HAP-1 (cell line): ENCODE measurements around the gene PPARGC1A.

Experiments
- DNase-seq, 2 experiments: peaks; one replicate each; pipeline ENCODE4 v3.0.0-alpha.2; 2016 to 2020; ENCODE audit warnings: low spot score in 2 of 2
- H3K27me3 ChIP-seq: fragments of 250-450 bp; sonication (Bioruptor Pico); 2 replicates; pipeline ENCODE4 v1.5.1; 2020; ENCODE audit warnings: low read depth, mild to moderate bottlenecking, moderate library complexity
- H3K36me3 ChIP-seq: fragments of 250-450 bp; sonication (Bioruptor Pico); replicated peaks from 2 replicates; pipeline ENCODE4 v1.5.1; 2020; ENCODE audit warnings: mild to moderate bottlenecking
- H3K4me1 ChIP-seq: fragments of 250-450 bp; sonication (Bioruptor Pico); 2 replicates; pipeline ENCODE4 v1.5.1; 2020; ENCODE audit warnings: mild to moderate bottlenecking
- H3K4me3 ChIP-seq: fragments of 250-450 bp; sonication (Bioruptor Pico); 2 replicates; pipeline ENCODE4 v1.5.1; 2020; ENCODE audit warnings: mild to moderate bottlenecking, moderate library complexity
- H3K9me3 ChIP-seq: fragments of 250-450 bp; sonication (Bioruptor Pico); 2 replicates; pipeline ENCODE4 v1.5.1; 2020; ENCODE audit warnings: mild to moderate bottlenecking, moderate library complexity
- in situ Hi-C: fragments of 300-500 bp; cut with MboI; formaldehyde crosslinking; loops from 3 replicates; pipeline ENCODE4 v1.14.3; 2020; ENCODE audit warnings: low sequenced_read_pairs, inconsistent platforms, mixed read lengths

PPARGC1A gene

DNA sequence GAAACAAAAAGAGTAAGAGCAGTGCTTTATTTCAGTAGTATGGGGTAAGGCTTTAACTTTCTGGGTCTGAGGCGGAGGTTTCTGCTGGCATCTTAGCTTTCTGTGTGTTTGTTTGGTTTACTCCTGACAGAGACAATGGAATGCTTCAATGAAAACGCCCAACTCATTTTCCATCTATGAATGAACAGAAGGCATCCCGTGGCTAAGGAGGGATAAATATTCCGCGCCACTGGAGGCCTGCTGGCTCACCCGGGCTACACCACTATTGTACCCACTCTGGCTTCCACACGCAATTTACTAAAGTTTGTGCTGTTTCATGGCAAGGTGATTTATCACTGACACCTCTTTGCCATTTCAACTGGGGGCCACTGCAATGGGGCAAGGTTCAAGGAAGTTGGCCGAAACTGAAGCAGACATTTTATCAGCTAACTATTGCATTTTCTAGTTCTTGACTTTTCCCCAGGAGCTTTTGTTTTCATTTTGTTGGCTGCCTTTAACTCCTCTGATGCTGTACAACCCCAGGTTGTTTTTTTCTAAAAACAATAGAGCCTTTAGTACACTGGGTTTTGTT lies 32.8 kb upstream of the PPARGC1A start:
- Histone ChIP-seq H3K4me1 (no peaks in the 10 kb centered on the region), H3K27me3 (no peaks in the 10 kb centered on the region), H3K9me3 (no peaks in the 10 kb centered on the region), H3K4me3 (no peak overlapping the region), H3K36me3 (no peaks in the 10 kb centered on the region)
- no peak for DNase-seq
- in situ Hi-C loops, result no loop called here

DNA sequence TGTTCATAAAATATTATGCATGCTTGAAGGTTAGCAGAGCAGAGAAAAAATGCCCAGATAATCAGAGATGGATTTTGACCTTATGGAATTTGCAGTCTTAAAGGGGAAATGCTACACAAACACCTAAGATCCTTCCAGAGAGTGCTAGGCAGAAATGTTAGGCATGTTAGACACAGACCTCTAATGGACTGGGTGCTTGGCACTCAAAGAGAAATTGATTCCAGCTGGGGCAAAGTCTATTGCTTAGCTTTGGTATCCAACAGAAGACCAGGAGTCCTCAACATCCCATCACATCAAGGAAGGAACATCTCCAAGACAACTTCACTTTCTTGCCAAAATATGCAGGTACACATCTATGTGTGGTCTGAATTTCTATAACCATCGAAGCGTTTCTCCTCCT lies 32.2 kb upstream of the PPARGC1A start:
- DNase-seq, result no peak
- Histone ChIP-seq H3K9me3 (no peaks in the 10 kb centered on the region), H3K4me1 (no peaks in the 10 kb centered on the region), H3K27me3 (no peaks in the 10 kb centered on the region), H3K36me3 (no peaks in the 10 kb centered on the region), H3K4me3 (no peak overlapping the region)
- in situ Hi-C loops, result no loop called here

DNA sequence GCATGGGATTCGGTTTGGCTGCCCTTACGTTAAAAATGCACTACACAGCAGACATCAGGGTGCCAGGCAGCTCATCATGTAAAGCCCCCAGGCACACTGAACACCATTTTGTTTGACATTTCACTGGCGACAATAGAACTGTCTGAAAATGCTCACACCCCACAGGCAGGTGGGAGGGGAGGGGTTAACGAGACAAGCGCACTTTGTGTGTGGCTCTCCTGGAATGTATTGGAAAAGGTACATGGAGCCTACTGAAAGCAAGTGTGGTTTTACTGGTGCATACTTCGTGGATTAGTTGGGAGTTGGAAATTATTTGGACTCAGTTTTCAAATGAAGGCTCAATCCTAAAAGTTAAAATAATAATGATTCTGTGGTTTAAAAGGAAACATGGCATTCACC lies 31.6 kb upstream of the PPARGC1A start:
- no peaks in the 10 kb centered on the region for H3K36me3 ChIP-seq
- no peaks in the 10 kb centered on the region for H3K27me3 ChIP-seq
- no peaks in the 10 kb centered on the region for H3K9me3 ChIP-seq
- in situ Hi-C loops, result no loop called here
- no peak overlapping the region for H3K4me3 ChIP-seq
- no peaks in the 10 kb centered on the region for H3K4me1 ChIP-seq
- no peak for DNase-seq

DNA sequence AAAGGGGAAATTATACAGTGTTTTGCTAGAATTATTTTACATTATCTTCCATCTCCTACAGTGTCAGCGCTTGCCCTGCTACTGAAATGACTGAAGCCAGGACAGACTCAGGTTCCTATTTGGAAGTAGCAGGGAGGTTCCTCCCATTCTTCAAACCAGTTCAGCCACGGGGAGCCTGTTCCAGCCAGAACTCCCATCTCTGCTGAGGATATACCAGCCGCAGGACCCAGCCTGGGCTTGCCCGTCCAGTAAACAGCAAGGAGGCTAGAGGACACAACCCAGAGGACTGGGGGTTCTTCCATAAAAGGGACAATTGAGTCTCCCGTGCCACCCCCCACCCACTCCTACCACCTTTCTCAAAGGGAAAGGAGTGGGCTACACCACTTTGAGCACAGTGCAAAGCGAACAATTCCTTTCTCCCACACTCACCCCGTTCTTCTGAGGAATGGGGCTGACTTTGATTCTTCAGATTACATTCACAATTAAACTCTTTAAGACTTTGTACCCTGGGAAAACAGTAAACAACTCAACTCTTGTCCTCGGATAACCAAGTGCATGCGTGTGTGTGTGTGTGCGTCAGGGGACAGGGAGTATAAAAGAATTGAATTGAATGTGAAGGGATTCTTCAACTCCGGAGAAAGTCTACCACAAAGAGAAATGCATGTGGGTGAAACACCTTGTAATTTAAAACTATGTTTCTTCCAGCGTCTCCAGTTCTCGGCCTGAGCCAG lies 31.0 kb upstream of the PPARGC1A start:
- Histone ChIP-seq H3K36me3 (no peaks in the 10 kb centered on the region), H3K27me3 (no peaks in the 10 kb centered on the region), H3K4me3 (no peak overlapping the region), H3K4me1 (no peaks in the 10 kb centered on the region), H3K9me3 (no peaks in the 10 kb centered on the region)
- DNase-seq, result no peak
- in situ Hi-C loops, result no loop called here

DNA sequence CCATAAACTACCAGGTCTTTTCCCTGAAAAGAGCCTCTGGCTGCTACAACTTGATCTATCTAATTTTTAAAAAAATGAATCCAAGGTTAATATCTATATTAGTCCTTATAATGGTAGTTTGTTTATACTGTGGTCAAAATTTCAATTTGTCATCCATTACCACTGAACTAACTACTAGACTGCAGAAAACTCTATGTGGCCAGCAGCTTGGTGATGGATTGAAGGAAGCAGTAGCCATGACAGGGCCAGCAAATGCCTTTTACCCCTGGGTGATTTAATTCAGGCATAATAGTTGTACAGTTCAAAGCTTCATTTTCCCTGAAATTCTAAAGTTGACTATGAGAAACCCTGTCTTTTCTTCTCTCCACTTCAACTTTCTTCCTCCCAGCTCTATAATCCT lies 30.4 kb upstream of the PPARGC1A start:
- Histone ChIP-seq H3K36me3 (no peaks in the 10 kb centered on the region), H3K4me3 (no peak overlapping the region), H3K4me1 (no peaks in the 10 kb centered on the region), H3K9me3 (no peaks in the 10 kb centered on the region), H3K27me3 (no peaks in the 10 kb centered on the region)
- no peak for DNase-seq
- in situ Hi-C loops, result no loop called here

DNA sequence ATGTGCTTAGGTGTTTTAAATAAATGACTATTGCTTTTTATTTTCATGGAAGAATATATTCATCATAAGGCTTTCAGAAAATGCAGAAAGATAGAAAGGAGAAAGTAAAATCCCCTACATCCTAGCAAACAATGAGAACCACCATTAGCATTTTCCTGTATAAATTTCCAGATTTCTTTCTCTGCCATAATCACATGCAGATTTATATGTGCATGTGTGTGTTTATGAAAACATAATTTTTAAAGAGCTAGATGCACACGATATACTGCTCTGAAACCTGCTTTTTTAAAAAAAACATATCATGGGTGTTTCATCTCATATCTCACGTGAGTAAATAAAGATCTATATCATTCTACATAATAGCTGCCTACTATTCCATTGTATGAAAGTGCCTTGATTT lies 26.4 kb upstream of the PPARGC1A start:
- Histone ChIP-seq H3K9me3 (no peaks in the 10 kb centered on the region), H3K4me3 (no peak overlapping the region), H3K36me3 (no peaks in the 10 kb centered on the region), H3K4me1 (no peaks in the 10 kb centered on the region), H3K27me3 (no peaks in the 10 kb centered on the region)
- no peak for DNase-seq
- in situ Hi-C loops, result no loop called here

DNA sequence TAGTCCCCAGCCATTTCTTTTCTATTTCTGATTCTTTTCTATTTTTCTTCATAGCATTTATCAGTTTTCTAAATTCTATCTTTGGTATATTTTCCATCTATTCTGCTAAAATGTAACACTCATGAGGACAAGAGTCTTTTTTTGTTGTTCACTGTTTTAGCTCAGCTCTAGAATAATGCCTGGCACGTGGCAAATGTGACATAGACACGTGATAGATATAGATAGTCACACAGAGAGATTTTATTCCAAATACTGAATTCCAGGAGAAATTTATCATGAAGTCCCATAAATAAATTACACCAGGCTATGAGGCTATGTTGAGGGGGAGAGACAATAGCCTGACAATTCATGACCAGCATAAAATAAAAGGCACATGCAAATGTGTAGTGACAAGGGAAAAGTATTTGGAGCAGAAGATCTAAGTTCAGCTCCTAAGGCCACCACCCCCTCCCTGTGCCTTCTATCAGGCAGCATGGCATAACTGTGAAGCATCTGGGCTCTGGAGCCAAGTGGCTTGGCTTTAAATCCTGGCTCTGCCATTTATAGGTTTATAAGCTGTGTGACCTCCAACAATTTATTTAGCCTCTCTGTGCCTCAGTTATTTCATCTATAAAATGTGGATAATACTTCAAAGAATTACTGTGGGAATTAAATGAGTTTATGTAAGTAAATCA lies 25.7 kb upstream of the PPARGC1A start:
- Histone ChIP-seq H3K4me3 (no peak overlapping the region), H3K36me3 (no peaks in the 10 kb centered on the region), H3K9me3 (no peaks in the 10 kb centered on the region), H3K27me3 (no peaks in the 10 kb centered on the region), H3K4me1 (no peaks in the 10 kb centered on the region)
- DNase-seq, result no peak
- in situ Hi-C loops, result no loop called here

DNA sequence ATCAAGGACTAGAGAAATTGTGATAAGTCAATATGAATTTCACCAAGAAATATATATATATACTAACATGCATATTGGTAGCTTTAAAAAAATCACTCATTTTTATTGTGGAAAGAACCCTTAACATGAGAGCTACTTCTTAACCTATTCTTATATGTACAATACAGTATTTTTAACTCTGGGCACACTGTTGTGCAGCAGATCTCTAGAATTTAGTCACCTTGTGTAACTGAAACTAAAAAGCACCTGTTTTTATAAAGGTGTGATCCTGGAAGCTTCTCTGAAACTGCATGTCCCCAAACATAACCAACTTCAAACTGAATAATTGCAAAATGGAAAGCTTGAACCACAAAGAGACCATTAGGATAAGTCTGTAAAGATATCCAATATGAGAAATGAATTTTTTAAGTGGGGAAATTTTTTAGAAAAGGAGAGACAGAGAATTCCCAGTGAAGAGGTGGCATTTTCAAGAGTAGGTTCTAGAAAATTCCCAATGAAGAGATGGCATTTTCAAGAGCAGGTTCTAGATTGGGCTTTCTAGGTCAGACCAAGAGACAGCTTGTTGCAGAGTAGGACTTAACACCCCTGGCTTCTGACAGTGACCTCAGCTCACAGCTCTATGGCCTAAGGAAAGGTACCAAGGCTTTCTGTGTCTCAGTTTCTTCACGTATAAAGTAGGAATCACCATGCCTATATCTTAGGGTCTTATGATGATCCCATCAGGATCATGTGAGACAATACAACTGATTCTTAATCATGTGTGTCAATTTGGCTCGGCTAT lies 22.0 kb upstream of the PPARGC1A start:
- H3K9me3 ChIP-seq, result no peaks in the 10 kb centered on the region
- no peaks in the 10 kb centered on the region for H3K36me3 ChIP-seq
- DNase-seq, result no peak
- no peaks in the 10 kb centered on the region for H3K4me1 ChIP-seq
- H3K27me3 ChIP-seq, result no peaks in the 10 kb centered on the region
- in situ Hi-C loops, result no loop called here
- H3K4me3 ChIP-seq, result no peak overlapping the region

DNA sequence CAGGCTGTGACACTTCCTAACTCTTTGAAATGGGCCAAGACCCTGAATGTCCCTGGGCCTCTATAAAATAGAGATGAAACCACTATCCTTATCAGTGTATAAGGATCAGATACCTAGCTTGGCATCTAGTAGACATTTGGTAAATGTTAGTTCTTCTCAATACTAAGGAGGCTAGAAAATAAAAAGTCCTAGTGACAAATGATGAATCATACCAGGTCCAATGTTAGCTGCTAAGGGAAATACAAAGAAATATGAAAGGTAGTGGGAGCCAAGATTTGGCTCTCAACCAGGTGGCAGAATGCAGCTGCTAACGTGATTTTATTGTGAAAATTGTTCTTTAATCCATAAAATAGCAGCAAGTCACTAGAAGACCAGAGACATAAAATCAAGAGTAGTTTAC lies 19.8 kb upstream of the PPARGC1A start:
- no peak for DNase-seq
- Histone ChIP-seq H3K36me3 (no peaks in the 10 kb centered on the region), H3K27me3 (no peaks in the 10 kb centered on the region), H3K4me3 (no peak overlapping the region), H3K4me1 (no peaks in the 10 kb centered on the region), H3K9me3 (no peaks in the 10 kb centered on the region)
- in situ Hi-C loops, result no loop called here

DNA sequence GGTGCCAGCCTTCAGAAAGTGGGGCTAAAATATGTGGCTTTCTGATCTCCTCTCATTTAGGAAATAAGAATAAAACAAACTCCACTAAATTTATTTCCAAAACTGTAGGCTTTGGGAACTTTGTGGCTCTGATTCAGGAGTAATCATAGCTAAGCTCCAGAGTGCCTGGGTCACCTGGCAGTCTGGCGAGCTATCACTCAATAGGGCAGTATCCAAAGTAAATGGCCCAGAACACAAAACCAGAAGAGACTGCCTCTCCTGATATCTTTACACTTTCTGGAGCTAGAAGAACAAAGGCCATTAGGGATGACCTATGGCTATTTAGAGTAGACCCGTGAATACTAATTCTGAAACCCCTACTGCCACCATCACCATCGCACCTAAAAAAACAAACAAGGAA lies 17.0 kb upstream of the PPARGC1A start:
- DNase-seq, result no peak
- H3K36me3 ChIP-seq, result no peaks in the 10 kb centered on the region
- no peaks in the 10 kb centered on the region for H3K4me1 ChIP-seq
- in situ Hi-C loops, result no loop called here
- no peaks in the 10 kb centered on the region for H3K27me3 ChIP-seq
- no peak overlapping the region for H3K4me3 ChIP-seq
- no peaks in the 10 kb centered on the region for H3K9me3 ChIP-seq

DNA sequence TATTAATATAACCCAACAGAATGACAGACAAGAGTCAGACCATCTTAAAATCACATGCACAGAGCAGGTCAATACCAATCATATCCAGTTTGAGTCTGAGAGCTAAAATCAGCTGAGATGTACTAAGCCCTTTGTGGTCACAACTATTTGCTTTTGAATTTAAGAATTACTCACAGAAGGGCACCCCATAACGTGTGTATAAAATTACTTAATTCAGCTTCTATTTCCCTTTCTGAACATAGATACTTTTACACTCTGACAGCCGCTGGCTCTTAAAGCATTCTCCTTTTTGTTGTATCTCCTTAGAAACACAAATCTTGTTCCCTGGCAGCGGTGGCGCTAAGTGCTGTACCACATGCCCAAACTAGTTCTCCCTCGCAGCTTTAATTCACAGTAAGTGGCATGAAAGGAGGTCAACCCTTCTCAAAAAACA lies 14.8 kb upstream of the PPARGC1A start:
- Histone ChIP-seq H3K4me1 (no peaks in the 10 kb centered on the region), H3K4me3 (no peak overlapping the region), H3K27me3 (no peaks in the 10 kb centered on the region), H3K36me3 (no peaks in the 10 kb centered on the region), H3K9me3 (no peaks in the 10 kb centered on the region)
- DNase-seq, result no peak
- in situ Hi-C loops, result no loop called here

DNA sequence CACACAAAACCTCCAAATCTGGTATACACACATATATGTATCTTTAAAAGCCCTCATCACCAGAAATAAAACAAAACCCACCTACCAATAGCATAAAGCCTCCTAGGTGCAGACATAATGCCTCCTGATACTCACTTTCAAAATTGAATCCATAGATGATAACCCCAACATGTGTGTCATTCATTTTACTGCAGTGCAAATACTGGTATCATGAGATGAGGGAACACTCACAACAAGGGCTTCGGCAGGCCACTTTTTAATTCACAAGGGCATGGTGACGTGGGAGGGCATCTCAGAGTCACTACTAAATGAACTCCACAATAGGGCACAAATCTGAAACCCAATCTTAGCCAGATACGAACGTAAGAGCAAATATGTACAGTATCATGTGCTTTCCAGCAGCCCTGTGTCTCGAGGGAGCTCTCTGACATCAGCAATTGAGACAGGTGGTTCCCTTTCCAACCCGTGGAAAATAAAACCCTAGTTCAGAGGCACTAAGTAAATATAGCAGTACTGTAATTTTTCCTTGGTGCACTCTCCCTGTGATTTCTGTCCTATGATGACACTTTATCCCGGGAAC lies 14.1 kb upstream of the PPARGC1A start:
- no peaks in the 10 kb centered on the region for H3K9me3 ChIP-seq
- H3K4me3 ChIP-seq, result no peak overlapping the region
- in situ Hi-C loops, result no loop called here
- H3K36me3 ChIP-seq, result no peaks in the 10 kb centered on the region
- H3K27me3 ChIP-seq, result no peaks in the 10 kb centered on the region
- no peaks in the 10 kb centered on the region for H3K4me1 ChIP-seq
- DNase-seq, result no peak

DNA sequence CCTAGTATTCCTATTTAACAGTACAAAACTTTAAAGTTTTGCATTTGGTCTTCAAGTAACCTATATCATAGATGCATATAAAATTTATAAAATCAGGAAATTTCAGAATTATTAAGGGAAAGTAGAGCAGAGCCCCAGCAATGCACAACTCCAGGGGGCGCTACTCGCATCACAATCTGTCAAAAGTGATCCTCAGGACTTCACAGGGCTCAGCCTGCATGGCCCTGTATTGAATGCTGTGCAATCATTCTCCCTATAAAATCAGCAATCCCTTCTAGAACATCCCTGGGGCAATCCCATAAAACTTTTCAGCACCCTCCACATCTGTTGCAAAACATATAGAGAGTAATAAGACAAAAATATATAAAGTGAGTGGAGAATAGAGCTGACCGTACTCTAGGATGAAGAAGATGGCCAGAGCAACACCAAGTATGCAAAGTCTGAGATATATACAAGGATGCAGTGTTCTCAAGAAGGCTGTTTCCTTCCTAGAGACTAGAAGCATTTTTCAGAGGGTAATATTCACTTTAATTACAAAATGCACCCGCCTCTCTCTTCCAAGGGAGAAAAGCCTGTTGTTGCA lies 12.5 kb upstream of the PPARGC1A start:
- H3K4me1 ChIP-seq, result no peaks in the 10 kb centered on the region
- in situ Hi-C loops, result no loop called here
- H3K27me3 ChIP-seq, result no peaks in the 10 kb centered on the region
- H3K9me3 ChIP-seq, result no peaks in the 10 kb centered on the region
- no peaks in the 10 kb centered on the region for H3K36me3 ChIP-seq
- no peak for DNase-seq
- no peak overlapping the region for H3K4me3 ChIP-seq
